B cell (primary cell): Measurements from ENCODE around the gene SHD. TPM values are rescaled to one million over a fixed set of nuclear protein-coding genes. Genes with fewer than 3 reads are reported as not detected.

Experiments used
- ATAC-seq: fragments of 200-7000 bp; cut with Tn5 transposase; one replicate; pipeline ENCODE4 v1.10.0; 2021; ENCODE audit warnings: low read depth, mild to moderate bottlenecking, moderate number of reproducible peaks, moderate library complexity
- CTCF ChIA-PET: fragments of 350-600 bp; sonication (Branson Sonifier 250); formaldehyde crosslinking; loops from one replicate; lab custom pipeline; 2021; ENCODE audit warnings: antibody characterized with exemption, inconsistent platforms; lab: Charles Lee
- POLR2A ChIA-PET: fragments of 350-600 bp; sonication (Branson Sonifier 250); formaldehyde crosslinking; loops from one replicate; lab custom pipeline; 2021; ENCODE audit warnings: antibody characterized with exemption; lab: Charles Lee
- DNase-seq: peaks from one replicate; pipeline ENCODE4 v3.0.0; 2013
- H2AFZ ChIP-seq: 2 replicates; pipeline ENCODE4 v1.6.1; 2012; ENCODE audit warnings: mild to moderate bottlenecking, low read depth, low read length; ENCODE audit not compliant: insufficient read depth, poor library complexity, severe bottlenecking
- H3K27ac ChIP-seq, 2 donors: 1 replicate in 1 of 2; 2 replicates in 1 of 2; pipeline ENCODE4 v1.5.1; 2012 to 2013; ENCODE audit warnings: low read length in 2 of 2, mild to moderate bottlenecking in 2 of 2, moderate library complexity in 1 of 2
- H3K27me3 ChIP-seq, 4 experiments: fragments of 200-600 bp in 1 of 4; sonication (generic) in 1 of 4; replicated peaks in 1 of 4; 1 replicate in 2 of 4; 2 replicates in 2 of 4; pipeline versions ENCODE4 v1.6.1 to v1.7.0; 2013 to 2016; ENCODE audit warnings: low read length in 3 of 4, mild to moderate bottlenecking in 2 of 4, mixed read lengths in 1 of 4, moderate library complexity in 1 of 4; ENCODE audit not compliant: insufficient read depth in 4 of 4, control insufficient read depth in 3 of 4; ENCODE audit errors: control extremely low read depth in 1 of 4
- H3K36me3 ChIP-seq, 2 experiments: replicated peaks in 1 of 2; 1 replicate in 1 of 2; 2 replicates in 1 of 2; pipeline versions ENCODE4 v1.6.1 to v1.7.1; 2013; ENCODE audit warnings: low read length in 1 of 2; ENCODE audit not compliant: insufficient read depth in 2 of 2, control insufficient read depth in 1 of 2; ENCODE audit errors: control extremely low read depth in 1 of 2, extremely low read depth in 1 of 2
- H3K4me1 ChIP-seq, 2 donors: fragments of 200-600 bp in 1 of 2; sonication (generic) in 1 of 2; 1 replicate in 1 of 2; 2 replicates in 1 of 2; pipeline versions ENCODE4 v1.5.1 to v1.6.1; 2013 to 2017; ENCODE audit warnings: low read length in 2 of 2; ENCODE audit not compliant: control insufficient read depth in 2 of 2, insufficient read depth in 2 of 2
- H3K4me2 ChIP-seq: replicated peaks from 2 replicates; pipeline ENCODE3; 2012; ENCODE audit warnings: mild to moderate bottlenecking, low read depth, low read length; ENCODE audit not compliant: poor library complexity, severe bottlenecking
- H3K4me3 ChIP-seq, 5 experiments: fragments of 200-600 bp in 1 of 5; sonication (generic) in 1 of 5; 1 replicate in 3 of 5; 2 replicates in 2 of 5; pipeline versions ENCODE4 v1.5.1 to v1.7.0; 2011 to 2016; ENCODE audit warnings: low read length in 4 of 5, mild to moderate bottlenecking in 4 of 5, low read depth in 2 of 5, control low read depth in 1 of 5, moderate library complexity in 1 of 5; ENCODE audit not compliant: insufficient read depth in 1 of 5; ENCODE audit errors: control extremely low read depth in 1 of 5, extremely low read depth in 1 of 5
- H3K79me2 ChIP-seq: fragments of 200-600 bp; sonication (generic); one replicate; pipeline ENCODE4 v1.6.0; 2016; ENCODE audit warnings: low read length; ENCODE audit not compliant: control insufficient read depth, insufficient read depth
- H3K9ac ChIP-seq: fragments of 200-600 bp; sonication (generic); 2 replicates; pipeline ENCODE4 v1.6.1; 2017; ENCODE audit warnings: mild to moderate bottlenecking, low read length, moderate library complexity
- H3K9me3 ChIP-seq, 3 donors: one replicate each; pipeline versions ENCODE4 v1.6.1 to v1.7.1; 2013; ENCODE audit warnings: low read length in 2 of 3; ENCODE audit not compliant: control insufficient read depth in 2 of 3, insufficient read depth in 1 of 3; ENCODE audit errors: control extremely low read depth in 1 of 3
- H4K20me1 ChIP-seq: 2 replicates; pipeline ENCODE4 v1.6.0; 2012; ENCODE audit warnings: mild to moderate bottlenecking, low read length; ENCODE audit not compliant: insufficient read depth, control insufficient read depth, poor library complexity, severe bottlenecking
- H3K27ac Mint-ChIP-seq: one replicate; pipeline ENCODE4 v1.8.0; 2021; ENCODE audit warnings: mixed read lengths
- H3K27me3 Mint-ChIP-seq: one replicate; pipeline ENCODE4 v1.8.0; 2021; ENCODE audit warnings: mixed read lengths
- H3K4me1 Mint-ChIP-seq: one replicate; pipeline ENCODE4 v1.8.0; 2021; ENCODE audit warnings: mixed read lengths
- H3K4me3 Mint-ChIP-seq: one replicate; pipeline ENCODE4 v1.8.0; 2021; ENCODE audit warnings: mixed read lengths
- H3K9me3 Mint-ChIP-seq: one replicate; pipeline ENCODE4 v1.8.0; 2022; ENCODE audit warnings: mixed read lengths; ENCODE audit not compliant: insufficient read depth
- EZH2 ChIP-seq: IDR thresholded peaks from 2 replicates; pipeline ENCODE4 v1.6.1; 2012; ENCODE audit warnings: borderline replicate concordance, low read depth, mild to moderate bottlenecking, moderate library complexity, low read length; ENCODE audit not compliant: insufficient read depth, poor library complexity, severe bottlenecking
- WGBS: methylation state at CpG from one replicate; pipeline ENCODE4 v1.1.5; 2013; ENCODE audit warnings: missing lambda C conversion rate; ENCODE audit not compliant: insufficient coverage; 5-methylcytosine and 5-hydroxymethylcytosine counted together
- intact Hi-C: fragments of 100-400 bp; cut with micrococcal nuclease; formaldehyde crosslinking; loops from one replicate; pipeline ENCODE4 v1.10.0; 2022
- polyA plus RNA-seq: library from polyadenylated mRNA; depleted of rRNA; stranded (reverse); fragments of >200 nt; gene quantifications from 2 replicates; pipeline ENCODE4 v1.2.3, GENCODE V29; 2012
- total RNA-seq, 2 donors: library from RNA; stranded (reverse); fragments of 120-200 nt in 1 of 2; gene quantifications; 1 replicate in 1 of 2; 2 replicates in 1 of 2; pipeline versions ENCODE4 v1.2.3 to v1.2.4, GENCODE V29; 2013 to 2022
- TF ChIP-seq, protein P1 (sequence below): fragments of 200-600 bp; IDR thresholded peaks from one replicate; pipeline ENCODE4 v1.8.0; 2022; ENCODE audit warnings: antibody characterized with exemption, mild to moderate bottlenecking

The SHD gene
- total and polyA plus RNA-seq, 2 donors (not counting 1 experiment from before 2014, with no cell fraction given): 0.17 TPM; not detected in 1

DNA sequence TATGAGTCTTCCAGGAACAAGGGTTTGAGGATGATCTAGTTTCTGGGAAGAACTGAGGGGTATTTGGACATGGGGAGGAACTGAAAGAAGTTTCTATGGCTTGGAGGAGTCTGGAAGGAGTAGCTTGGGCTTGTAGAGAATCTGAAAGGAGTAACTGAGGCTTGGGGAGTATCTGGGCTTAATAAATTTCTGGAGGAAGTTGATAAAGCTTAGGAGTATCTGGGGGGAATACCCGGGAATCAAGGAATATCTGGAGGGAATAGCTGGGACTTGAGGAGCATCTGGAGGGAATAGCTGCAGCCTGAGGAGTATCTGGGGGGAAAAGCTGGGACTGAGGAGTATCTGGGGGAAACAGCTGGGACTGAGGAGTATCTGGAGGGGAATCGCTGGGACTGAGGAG lies 41.4 kb downstream of the SHD start:
- Histone ChIP-seq H3K4me2 (no peak overlapping the region), H2AFZ (no peak overlapping the region), H3K27ac (no peak overlapping the region), H3K9me3 (peaks cover 0 to 37% (median 1%) of the 10 kb centered on the region in 3 donors), H3K79me2 (no peaks in the 10 kb centered on the region), H3K4me3 (no peak overlapping the region), H3K4me1 (no peaks in the 10 kb centered on the region), H3K9ac (no peak overlapping the region), H3K36me3 (no peaks in the 10 kb centered on the region), H3K27me3 (no peaks in the 10 kb centered on the region), H4K20me1 (no peaks in the 10 kb centered on the region)
- ChIA-PET CTCF (interaction anchor here (0.8 to 2.0 kb wide), 2 partner anchors 32 to 205 kb away, joined by 5 to 12 read pairs; no protein-coding TSS in a partner anchor), POLR2A (no interaction called here)
- Mint-ChIP-seq H3K4me3 (no peak overlapping the region), H3K9me3 (peaks cover 4% of the 10 kb centered on the region), H3K4me1 (no peaks in the 10 kb centered on the region), H3K27me3 (no peaks in the 10 kb centered on the region), H3K27ac (no peak overlapping the region)
- no peak for TF ChIP-seq EZH2
- TF ChIP-seq, protein P1, sequence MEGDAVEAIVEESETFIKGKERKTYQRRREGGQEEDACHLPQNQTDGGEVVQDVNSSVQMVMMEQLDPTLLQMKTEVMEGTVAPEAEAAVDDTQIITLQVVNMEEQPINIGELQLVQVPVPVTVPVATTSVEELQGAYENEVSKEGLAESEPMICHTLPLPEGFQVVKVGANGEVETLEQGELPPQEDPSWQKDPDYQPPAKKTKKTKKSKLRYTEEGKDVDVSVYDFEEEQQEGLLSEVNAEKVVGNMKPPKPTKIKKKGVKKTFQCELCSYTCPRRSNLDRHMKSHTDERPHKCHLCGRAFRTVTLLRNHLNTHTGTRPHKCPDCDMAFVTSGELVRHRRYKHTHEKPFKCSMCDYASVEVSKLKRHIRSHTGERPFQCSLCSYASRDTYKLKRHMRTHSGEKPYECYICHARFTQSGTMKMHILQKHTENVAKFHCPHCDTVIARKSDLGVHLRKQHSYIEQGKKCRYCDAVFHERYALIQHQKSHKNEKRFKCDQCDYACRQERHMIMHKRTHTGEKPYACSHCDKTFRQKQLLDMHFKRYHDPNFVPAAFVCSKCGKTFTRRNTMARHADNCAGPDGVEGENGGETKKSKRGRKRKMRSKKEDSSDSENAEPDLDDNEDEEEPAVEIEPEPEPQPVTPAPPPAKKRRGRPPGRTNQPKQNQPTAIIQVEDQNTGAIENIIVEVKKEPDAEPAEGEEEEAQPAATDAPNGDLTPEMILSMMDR: no peak
- intact Hi-C loops: no loop called here
- 96% methylated on average over 2 of the region's 2 CpGs for WGBS
- ATAC-seq (no peak), DNase-seq (no peak)

DNA sequence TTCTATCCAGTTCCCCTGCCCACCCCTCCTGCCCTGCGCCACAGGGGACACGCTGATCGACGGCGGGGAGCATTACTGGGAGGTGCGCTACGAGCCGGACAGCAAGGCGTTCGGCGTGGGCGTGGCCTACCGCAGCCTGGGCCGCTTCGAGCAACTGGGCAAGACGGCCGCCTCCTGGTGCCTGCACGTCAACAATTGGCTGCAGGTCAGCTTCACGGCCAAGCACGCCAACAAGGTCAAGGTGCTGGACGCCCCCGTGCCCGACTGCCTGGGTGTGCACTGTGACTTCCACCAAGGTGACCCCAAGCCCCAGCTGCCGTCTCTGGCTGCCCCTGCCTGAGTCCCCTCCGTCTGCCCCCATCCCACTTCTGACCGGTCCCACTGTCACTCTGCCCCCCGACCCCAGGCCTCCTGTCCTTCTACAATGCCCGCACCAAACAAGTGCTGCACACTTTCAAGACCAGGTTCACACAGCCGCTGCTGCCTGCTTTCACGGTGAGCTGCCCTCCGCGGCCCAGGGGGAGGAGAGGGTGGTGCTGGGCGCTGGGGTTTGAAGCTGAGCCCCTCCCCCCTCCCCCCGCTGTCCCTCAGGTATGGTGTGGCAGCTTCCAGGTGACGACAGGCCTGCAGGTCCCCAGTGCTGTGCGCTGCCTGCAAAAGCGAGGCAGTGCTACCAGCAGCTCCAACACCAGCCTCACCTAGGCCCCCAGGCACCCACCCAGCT lies 44.0 kb downstream of the SHD start:
- Mint-ChIP-seq H3K4me1 (peaks cover 17% of the 10 kb centered on the region), H3K27me3 (no peaks in the 10 kb centered on the region), H3K4me3 (no peak overlapping the region), H3K9me3 (peaks cover 4% of the 10 kb centered on the region), H3K27ac (no peak overlapping the region)
- intact Hi-C loops: no loop called here
- no peak overlapping the region for H3K9ac ChIP-seq
- H3K4me2 ChIP-seq: no peak overlapping the region
- no peaks in the 10 kb centered on the region for H3K79me2 ChIP-seq
- CTCF ChIA-PET: interaction anchor here (1.2 to 1.7 kb wide), 2 partner anchors 20 to 30 kb away, joined by 3 to 5 read pairs; no protein-coding TSS in a partner anchor
- DNase-seq (no peak), ATAC-seq (no peak)
- no peak overlapping the region for H2AFZ ChIP-seq
- TF ChIP-seq, protein P1: no peak
- TF ChIP-seq EZH2: no peak
- POLR2A ChIA-PET: interaction anchor here (0.6 kb wide), 1 partner anchor 29 kb away, joined by 3 read pairs; no protein-coding TSS in a partner anchor
- 95% methylated on average over 26 of the region's 37 CpGs for WGBS
- no peak overlapping the region for H3K4me3 ChIP-seq
- H3K4me1 ChIP-seq: peaks cover 15 to 17% of the 10 kb centered on the region in 2 donors
- H3K27me3 ChIP-seq: peaks cover 0 to 11% (median 0%) of the 10 kb centered on the region in 4 experiments
- H3K27ac ChIP-seq: no peak overlapping the region
- peaks cover 0 to 48% (median 1%) of the 10 kb centered on the region in 3 donors for H3K9me3 ChIP-seq
- H4K20me1 ChIP-seq: no peaks in the 10 kb centered on the region
- no peaks in the 10 kb centered on the region for H3K36me3 ChIP-seq
